Heart left ventricle (tissue), 16 donors: ENCODE measurements around the gene SLC7A4. TPM values are rescaled to one million over a fixed set of nuclear protein-coding genes. Genes with fewer than 3 reads are reported as not detected.

Experiments
- ATAC-seq, 4 donors: fragments of 200-7000 bp; cut with Tn5 transposase; one replicate each; pipeline ENCODE4 v1.9.1; 2020 to 2022; ENCODE audit warnings: moderate library complexity in 4 of 4, mild to moderate bottlenecking in 3 of 4, moderate number of reproducible peaks in 1 of 4
- DNase-seq, 5 donors: peaks; one replicate each; pipeline ENCODE4 v3.0.0-alpha.2; 2020
- H3K27ac ChIP-seq, 12 donors: fragments of 200-600 bp; sonication (generic) in 4 of 12; one replicate each; pipeline versions ENCODE4 v1.5.0 to v1.8.0; 2016 to 2022; ENCODE audit warnings: mild to moderate bottlenecking in 2 of 12
- H3K27me3 ChIP-seq, 9 donors: fragments of 200-600 bp; sonication (generic) in 2 of 9; one replicate each; pipeline versions ENCODE4 v1.5.1 to v1.8.0; 2016 to 2022; ENCODE audit warnings: mild to moderate bottlenecking in 3 of 9
- H3K36me3 ChIP-seq, 9 donors: fragments of 200-600 bp; sonication (generic) in 2 of 9; one replicate each; pipeline versions ENCODE4 v1.5.0 to v1.8.0; 2018 to 2022; ENCODE audit warnings: mild to moderate bottlenecking in 2 of 9
- H3K4me1 ChIP-seq, 12 donors: fragments of 200-600 bp; sonication (generic) in 4 of 12; one replicate each; pipeline versions ENCODE4 v1.5.0 to v1.8.0; 2016 to 2022; ENCODE audit warnings: mild to moderate bottlenecking in 3 of 12
- H3K4me3 ChIP-seq, 12 donors: fragments of 200-600 bp; sonication (generic) in 4 of 12; one replicate each; pipeline versions ENCODE4 v1.5.0 to v1.8.0; 2017 to 2022; ENCODE audit warnings: mild to moderate bottlenecking in 9 of 12, moderate library complexity in 4 of 12
- H3K9me3 ChIP-seq, 12 donors: fragments of 200-600 bp; sonication (generic) in 4 of 12; one replicate each; pipeline versions ENCODE4 v1.5.0 to v1.8.0; 2016 to 2022; ENCODE audit warnings: mild to moderate bottlenecking in 1 of 12
- POLR2A ChIP-seq, 2 donors: fragments of 450-650 bp; IDR thresholded peaks; one replicate each; pipeline ENCODE4 v1.6.1; 2017; ENCODE audit warnings: antibody characterized with exemption in 2 of 2, mild to moderate bottlenecking in 2 of 2, moderate library complexity in 2 of 2
- WGBS, 4 donors: extraction: QIAGEN DNeasy Blood & Tissue Kit in 2 of 4; methylation state at CpG; one replicate each; pipeline versions ENCODE4 v1.1.5 to v1.1.7; 2013 to 2018; 5-methylcytosine and 5-hydroxymethylcytosine counted together
- intact Hi-C, 10 donors: fragments of 100-400 bp; cut with DNase I; formaldehyde crosslinking; loops; one replicate each; pipeline versions ENCODE4 v1.11.1 to v1.14.2; 2022
- polyA plus RNA-seq, 2 donors: library from polyadenylated mRNA; stranded (reverse); fragments of 200-250 nt; gene quantifications; one replicate each; pipeline ENCODE4 v1.2.3, GENCODE V29; 2013
- total RNA-seq, 9 donors: library from RNA; depleted of rRNA in 2 of 9; stranded (reverse); fragments of >200 nt in 2 of 9; fragmentation: NEBNext Ultra II Directional in 3 of 9; extraction: Animal tissue kit (Norgen Biotek cat#: 25700) in 3 of 9; gene quantifications; one replicate each; pipeline versions ENCODE4 v1.1.0 to v1.2.4, GENCODE V29; 2016 to 2023
- TF ChIP-seq, protein P1 (sequence below), 12 donors: fragments of 200-600 bp; sonication (generic) in 4 of 12; IDR thresholded peaks; one replicate each; pipeline versions ENCODE4 v1.5.0 to v1.8.0; 2018 to 2022; ENCODE audit warnings: antibody characterized with exemption in 12 of 12, mild to moderate bottlenecking in 5 of 12
- donor health status: ischemic (EF 13 %, LVEDD 7.1; RV severe dilation, severe dysfunction).
- donor health status: healthy with polysubstance abuse.
- donor health status: DM: no; HTN: yes; CAD: no.
- donor health status: DM: no; HTN: no; CAD: no.
- donor health status: ischemic (EF 25% LVEDD 6.9; RV normal size, moderate dysfunction).
- donor health status: ischemic (EF 25% LVEDD 5.7; RV mildly dilated, moderate dysfunction).
- donor health status: healthy.
- donor health status: DM: yes; HTN: yes; CAD: no.
- donor health status: ischemic (EF 35%, LVEDD 5.7; RV mildly dilated, moderate dysfunction).
- donor health status: nonischemic (EF 11% LVEDD 7.7; RV severe dilation, severe dysfunction).
- donor health status: DM: yes; HTN: yes; CAD: no.
- donor health status: PGD.
- donor health status: ischemic (EF 29% LVEDD 5.4; RV normal size, mild dysfunction).
- donor health status: nonischemic (EF 23%, LVEDD 6.1; RV moderate dilation, normal function).

Gene SLC7A4
- total and polyA plus RNA-seq, 11 donors = 0.24 to 2.8 (median 0.31) TPM; not detected in 8

DNA sequence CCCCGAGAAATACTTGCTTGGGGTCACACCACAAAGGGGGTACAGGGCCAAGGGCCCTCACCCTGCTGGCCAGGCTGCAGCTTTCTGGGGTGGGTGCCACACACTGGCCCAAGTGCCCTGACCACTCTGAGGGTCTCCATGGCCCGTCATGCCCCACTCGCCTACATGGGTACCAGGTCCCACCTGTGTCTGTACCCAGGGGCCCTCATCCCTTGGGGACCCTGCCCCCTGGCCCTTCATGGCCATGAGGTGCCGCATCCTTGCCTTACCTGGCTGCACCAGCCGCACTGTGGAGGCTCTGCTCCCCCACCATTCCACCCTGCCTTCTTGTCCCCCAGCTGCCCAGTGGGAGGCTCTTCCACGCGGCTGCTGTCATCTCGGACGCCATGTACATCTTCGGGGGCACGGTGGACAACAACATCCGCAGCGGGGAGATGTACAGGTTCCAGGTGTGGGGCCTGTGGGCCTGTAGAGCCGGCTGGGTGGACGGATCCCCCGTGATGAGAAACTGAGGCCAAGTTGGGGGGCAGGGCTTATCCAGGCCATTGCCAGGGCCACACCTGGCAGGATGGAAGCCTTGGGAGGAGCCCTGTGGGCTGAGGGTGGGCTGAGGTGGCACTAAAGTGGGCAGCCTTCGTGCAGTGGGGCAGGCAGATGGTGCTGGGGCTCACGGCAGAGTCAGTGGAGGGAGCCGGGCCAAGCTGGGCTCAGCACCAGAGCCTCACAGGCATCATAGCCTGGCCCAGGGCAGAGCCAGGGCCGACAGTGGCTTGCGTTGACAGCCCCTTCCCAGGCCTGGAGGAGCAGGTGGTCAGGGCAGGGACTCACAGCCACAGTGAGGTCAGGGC lies 39.7 kb downstream of the SLC7A4 start:
- TF ChIP-seq, protein P1, sequence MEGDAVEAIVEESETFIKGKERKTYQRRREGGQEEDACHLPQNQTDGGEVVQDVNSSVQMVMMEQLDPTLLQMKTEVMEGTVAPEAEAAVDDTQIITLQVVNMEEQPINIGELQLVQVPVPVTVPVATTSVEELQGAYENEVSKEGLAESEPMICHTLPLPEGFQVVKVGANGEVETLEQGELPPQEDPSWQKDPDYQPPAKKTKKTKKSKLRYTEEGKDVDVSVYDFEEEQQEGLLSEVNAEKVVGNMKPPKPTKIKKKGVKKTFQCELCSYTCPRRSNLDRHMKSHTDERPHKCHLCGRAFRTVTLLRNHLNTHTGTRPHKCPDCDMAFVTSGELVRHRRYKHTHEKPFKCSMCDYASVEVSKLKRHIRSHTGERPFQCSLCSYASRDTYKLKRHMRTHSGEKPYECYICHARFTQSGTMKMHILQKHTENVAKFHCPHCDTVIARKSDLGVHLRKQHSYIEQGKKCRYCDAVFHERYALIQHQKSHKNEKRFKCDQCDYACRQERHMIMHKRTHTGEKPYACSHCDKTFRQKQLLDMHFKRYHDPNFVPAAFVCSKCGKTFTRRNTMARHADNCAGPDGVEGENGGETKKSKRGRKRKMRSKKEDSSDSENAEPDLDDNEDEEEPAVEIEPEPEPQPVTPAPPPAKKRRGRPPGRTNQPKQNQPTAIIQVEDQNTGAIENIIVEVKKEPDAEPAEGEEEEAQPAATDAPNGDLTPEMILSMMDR (IDR thresholded peaks at IDR 0.05) = no peak
- no peak for TF ChIP-seq POLR2A (IDR thresholded peaks at IDR 0.05)
- peak in 1 of 5 donors; percentile 5 for DNase-seq
- Histone ChIP-seq H3K27me3 (no peaks in the 10 kb centered on the region), H3K4me1 (no peaks in the 10 kb centered on the region), H3K9me3 (no peaks in the 10 kb centered on the region), H3K36me3 (peaks cover 0 to 88% (median 66%) of the 10 kb centered on the region in 9 donors), H3K4me3 (no peak overlapping the region), H3K27ac (no peak overlapping the region)
- 89 to 90% (median 90%) methylated on average over 16 to 21 of the region's 21 CpGs for WGBS, 4 donors
- intact Hi-C loops = loop anchor here in 1 of 10 donors (10.0 kb wide), 1 partner anchor 78 kb away; the partner anchor contains the start of gene CRKL
- no peak for ATAC-seq

DNA sequence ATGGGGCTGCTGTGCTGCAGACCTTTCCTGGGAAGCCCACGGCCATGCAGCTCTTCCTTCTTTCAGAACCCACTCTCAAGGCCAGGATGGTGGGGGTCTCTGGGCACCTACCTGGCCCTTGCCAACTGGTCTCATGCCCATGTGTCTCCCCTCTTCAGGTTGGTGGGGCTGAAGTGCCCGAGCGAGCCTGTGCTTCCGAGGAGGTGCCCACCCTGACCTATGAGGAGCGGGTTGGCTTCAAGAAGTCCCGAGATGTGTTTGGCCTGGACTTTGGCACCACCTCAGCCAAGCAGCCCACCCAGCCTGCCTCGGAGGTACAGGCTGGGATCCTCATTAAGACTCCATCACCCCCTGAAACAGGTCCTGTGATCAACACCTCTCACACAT lies 40.3 kb downstream of the SLC7A4 start:
- no peaks in the 10 kb centered on the region for H3K9me3 ChIP-seq
- TF ChIP-seq, protein P1 (IDR thresholded peaks at IDR 0.05) = no peak
- no peak for TF ChIP-seq POLR2A (IDR thresholded peaks at IDR 0.05)
- no peak for ATAC-seq

DNA sequence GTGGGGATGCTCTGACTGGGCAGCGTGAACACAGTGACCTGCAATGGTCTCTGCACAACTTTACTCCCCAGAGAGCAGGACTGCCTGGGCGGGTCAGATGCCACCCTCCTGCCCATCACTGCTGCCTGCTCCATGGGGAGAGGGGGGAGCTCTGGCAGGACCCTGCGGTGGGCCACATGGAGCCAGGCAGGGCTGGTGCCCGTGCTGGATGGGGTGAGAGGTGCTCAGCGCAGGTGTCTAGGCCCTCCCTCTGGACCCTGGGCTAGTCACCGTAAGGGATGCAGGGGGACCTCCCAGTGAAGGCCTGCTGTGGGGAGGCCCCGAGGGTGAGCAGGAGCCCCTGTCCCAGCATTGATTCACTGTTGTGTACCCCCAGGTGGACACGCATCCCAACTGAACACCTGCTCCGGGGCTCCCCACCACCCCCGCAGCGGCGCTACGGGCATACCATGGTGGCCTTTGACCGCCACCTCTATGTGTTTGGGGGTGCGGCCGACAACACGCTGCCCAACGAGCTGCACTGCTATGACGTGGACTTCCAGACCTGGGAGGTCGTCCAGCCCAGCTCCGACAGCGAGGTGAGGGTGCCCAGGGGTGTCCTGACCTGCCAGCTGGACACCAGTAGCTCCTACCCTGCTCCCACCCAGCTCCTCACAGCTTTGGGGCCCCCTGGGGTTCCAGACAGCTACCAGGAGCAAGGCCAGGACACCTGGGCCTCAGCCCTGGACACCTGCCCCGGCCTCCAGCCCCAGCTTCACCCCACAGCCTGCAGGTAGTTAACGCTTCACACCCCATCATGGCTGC lies 40.9 kb downstream of the SLC7A4 start:
- no peak for TF ChIP-seq POLR2A (IDR thresholded peaks at IDR 0.05)
- TF ChIP-seq, protein P1 (IDR thresholded peaks at IDR 0.05) = no peak
- Histone ChIP-seq H3K36me3 (peaks cover 0 to 88% (median 67%) of the 10 kb centered on the region in 9 donors), H3K4me3 (no peak overlapping the region), H3K27ac (no peak overlapping the region), H3K4me1 (no peaks in the 10 kb centered on the region), H3K27me3 (no peaks in the 10 kb centered on the region), H3K9me3 (no peaks in the 10 kb centered on the region)
- intact Hi-C loops = loop anchor here in 1 of 10 donors (10.0 kb wide), 1 partner anchor 77 kb away; the partner anchor contains the start of gene CRKL
- ATAC-seq (peak in 1 of 4 donors; percentile 8), DNase-seq (peak in 1 of 5 donors; percentile 4)
- WGBS, 4 donors = 83 to 95% (median 93%) methylated on average over 4 to 24 of the region's 24 CpGs

More for the DNA sequence above, 40.3 kb downstream of the SLC7A4 start:
- no peaks in the 10 kb centered on the region for H3K4me1 ChIP-seq
- peak in 1 of 5 donors; percentile 6 for DNase-seq
- 88 to 98% (median 91%) methylated on average over 4 to 7 of the region's 7 CpGs for WGBS, 4 donors
- H3K27me3 ChIP-seq = no peaks in the 10 kb centered on the region
- H3K4me3 ChIP-seq = no peak overlapping the region
- intact Hi-C loops = loop anchor here in 1 of 10 donors (10.0 kb wide), 1 partner anchor 77 kb away; the partner anchor contains the start of gene CRKL
- H3K27ac ChIP-seq = no peak overlapping the region
- H3K36me3 ChIP-seq = peaks cover 0 to 88% (median 67%) of the 10 kb centered on the region in 9 donors
